GM13976 (cell line): Measurements from ENCODE around the gene ARHGAP28.

ENCODE experiments used
- DNase-seq: peaks from one replicate; pipeline ENCODE4 v3.0.0; 2012; ENCODE audit warnings: low spot score
- in situ Hi-C: fragments of 300-500 bp; cut with MboI; formaldehyde crosslinking; loops from one replicate; pipeline ENCODE4 v1.12.0; 2022; ENCODE audit warnings: low sequenced_read_pairs, mixed read lengths, inconsistent platforms; ENCODE audit not compliant: unreplicated experiment
- TF ChIP-seq, protein P1 (sequence below): IDR thresholded peaks from 2 replicates; pipeline ENCODE4 v1.5.1; 2012; ENCODE audit warnings: borderline replicate concordance, mild to moderate bottlenecking; ENCODE audit not compliant: insufficient read depth; ENCODE audit errors: extremely low read depth, missing control alignments, control extremely low read depth

ARHGAP28 gene

GRCh38 chr18:6730416-6731221, 1.1 kb downstream of the ARHGAP28 start:
- in situ Hi-C loops: no loop called here
- TF ChIP-seq, protein P1, sequence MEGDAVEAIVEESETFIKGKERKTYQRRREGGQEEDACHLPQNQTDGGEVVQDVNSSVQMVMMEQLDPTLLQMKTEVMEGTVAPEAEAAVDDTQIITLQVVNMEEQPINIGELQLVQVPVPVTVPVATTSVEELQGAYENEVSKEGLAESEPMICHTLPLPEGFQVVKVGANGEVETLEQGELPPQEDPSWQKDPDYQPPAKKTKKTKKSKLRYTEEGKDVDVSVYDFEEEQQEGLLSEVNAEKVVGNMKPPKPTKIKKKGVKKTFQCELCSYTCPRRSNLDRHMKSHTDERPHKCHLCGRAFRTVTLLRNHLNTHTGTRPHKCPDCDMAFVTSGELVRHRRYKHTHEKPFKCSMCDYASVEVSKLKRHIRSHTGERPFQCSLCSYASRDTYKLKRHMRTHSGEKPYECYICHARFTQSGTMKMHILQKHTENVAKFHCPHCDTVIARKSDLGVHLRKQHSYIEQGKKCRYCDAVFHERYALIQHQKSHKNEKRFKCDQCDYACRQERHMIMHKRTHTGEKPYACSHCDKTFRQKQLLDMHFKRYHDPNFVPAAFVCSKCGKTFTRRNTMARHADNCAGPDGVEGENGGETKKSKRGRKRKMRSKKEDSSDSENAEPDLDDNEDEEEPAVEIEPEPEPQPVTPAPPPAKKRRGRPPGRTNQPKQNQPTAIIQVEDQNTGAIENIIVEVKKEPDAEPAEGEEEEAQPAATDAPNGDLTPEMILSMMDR: no peak
- no peak for DNase-seq

DNA sequence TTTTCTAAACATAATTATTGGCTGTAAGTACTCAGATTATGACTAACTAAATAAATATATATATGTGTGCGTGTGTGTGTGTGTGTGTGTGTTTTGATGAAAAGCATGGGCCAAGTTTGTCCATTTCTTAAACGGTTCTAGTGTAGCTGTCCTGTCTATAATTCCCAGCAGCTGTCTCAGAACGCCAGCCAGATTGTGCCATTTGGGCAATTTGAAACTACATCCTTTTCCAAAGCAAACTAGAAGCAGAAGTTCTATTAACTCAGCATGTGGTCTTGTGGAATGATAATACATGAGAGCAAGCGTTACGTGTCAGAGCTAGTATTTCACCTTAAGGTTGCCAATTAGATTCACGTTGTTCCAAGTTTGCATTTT, 1.7 kb downstream of the ARHGAP28 start:
- in situ Hi-C loops: no loop called here

GRCh38 chr18:6732952-6733351, 3.4 kb downstream of the ARHGAP28 start:
- in situ Hi-C loops: no loop called here
- DNase-seq: no peak
- TF ChIP-seq, protein P1: no peak

More for the DNA sequence above, 1.7 kb downstream of the ARHGAP28 start:
- TF ChIP-seq, protein P1: no peak
- no peak for DNase-seq

DNA sequence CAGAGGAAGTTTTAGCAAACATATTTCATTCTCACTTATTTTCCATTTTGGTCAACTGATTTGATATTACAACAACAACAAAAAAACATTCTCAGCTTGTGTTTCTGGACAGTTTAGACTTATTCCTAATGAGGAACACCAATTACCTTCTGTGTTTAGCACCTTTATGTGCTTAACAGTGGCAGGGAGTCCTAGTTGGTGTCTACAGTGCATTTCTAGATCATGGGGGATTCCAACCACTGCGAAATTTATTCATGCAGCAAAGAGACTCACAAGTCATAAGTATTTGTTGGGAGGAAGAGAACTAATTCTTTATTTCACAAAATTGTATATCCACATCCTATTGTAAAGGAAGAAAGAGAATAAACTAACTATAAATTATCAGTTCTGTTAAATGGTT, 4.2 kb downstream of the ARHGAP28 start:
- in situ Hi-C loops: no loop called here
- TF ChIP-seq, protein P1: no peak
- DNase-seq: no peak

DNA sequence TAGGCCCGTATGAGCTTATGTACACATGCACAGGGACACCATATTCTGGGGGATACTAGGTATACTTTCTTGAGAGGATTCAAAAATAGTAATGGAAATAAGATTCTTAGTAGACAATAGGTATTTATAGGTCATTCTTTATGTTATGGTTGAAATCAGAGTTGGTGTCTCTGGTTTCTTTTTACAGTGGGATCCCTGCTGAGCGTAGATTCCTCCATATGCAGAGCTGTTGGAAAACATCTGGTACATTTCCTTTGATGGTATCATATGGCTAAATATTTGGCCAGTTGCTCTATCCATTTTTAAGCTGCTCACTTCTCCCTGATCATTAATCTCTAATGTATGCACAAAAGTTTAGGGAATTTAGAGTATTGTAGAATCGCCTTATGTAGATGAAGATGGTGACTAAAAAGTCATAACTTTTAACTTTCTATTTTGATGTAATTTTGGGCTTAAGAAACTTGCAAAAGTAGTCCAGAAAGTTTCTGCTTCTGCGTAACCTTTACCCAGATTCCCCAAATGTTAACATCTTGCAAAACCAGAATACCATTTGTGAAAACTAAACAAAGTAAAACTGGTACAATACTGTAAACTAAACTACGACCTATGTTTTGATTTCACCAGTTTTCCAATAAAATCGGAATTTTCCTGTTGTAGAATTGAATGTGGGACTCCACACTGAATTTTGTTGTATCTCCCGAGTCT, 5.4 kb downstream of the ARHGAP28 start:
- DNase-seq: no peak
- in situ Hi-C loops: no loop called here
- TF ChIP-seq, protein P1: no peak

DNA sequence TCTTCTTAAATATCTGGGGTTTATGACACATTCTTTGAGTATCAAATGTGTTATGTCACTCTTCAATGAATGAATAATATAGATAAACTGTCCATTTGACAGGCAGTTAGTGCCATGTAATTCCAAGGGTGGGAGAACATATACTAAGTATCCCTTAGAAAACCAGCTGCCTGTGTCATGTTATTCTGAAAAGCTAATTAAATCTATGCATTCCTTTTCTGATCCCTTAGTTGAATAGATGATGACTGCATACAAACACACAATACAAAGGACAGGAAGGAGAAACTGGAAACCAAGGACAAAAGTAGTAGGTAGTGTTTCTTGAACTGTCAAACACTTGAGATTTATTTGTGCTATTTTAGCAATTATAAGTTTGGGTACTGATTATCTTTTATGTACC, 8.3 kb downstream of the ARHGAP28 start:
- TF ChIP-seq, protein P1: no peak
- no peak for DNase-seq
- in situ Hi-C loops: no loop called here

GRCh38 chr18:6738622-6739021, 9.1 kb downstream of the ARHGAP28 start:
- no peak for DNase-seq
- TF ChIP-seq, protein P1: no peak
- in situ Hi-C loops: no loop called here
